ENCODE measurements around the gene UBAP2L.

- TF ChIP-seq POLR2A (IDR thresholded peaks at IDR 0.05), result no peak
- no peak for TF ChIP-seq CTCF (IDR thresholded peaks at IDR 0.05)
Measured at GRCh38 chr1:154276797-154277196, 56.0 kb downstream of the UBAP2L start.

Measured in lower leg skin (tissue), 3 donors.